COLO668 (cell line): Measurements from ENCODE around the gene LYZL6.
"Not testable (repeated sequence)": the region's sequence is repeated elsewhere in the genome, so short reads cannot be mapped to it uniquely, and the experiment has no call there.

ENCODE experiments used
- DNase-seq: peaks from one replicate; lab custom pipeline; 2025; ENCODE audit not compliant: unreplicated experiment; lab: John Stamatoyannopoulos, UW

Gene LYZL6

GRCh38 chr17:35907691-35908090, 35.8 kb downstream of the LYZL6 start:
- no peak for DNase-seq

- no peak for DNase-seq
These were observed 36.4 kb downstream of the LYZL6 start for GRCh38 chr17:35906926-35907637.

- no peak for DNase-seq
These were observed 37.2 kb downstream of the LYZL6 start for GRCh38 chr17:35906191-35906925.

GRCh38 chr17:35903451-35903850, 40.1 kb downstream of the LYZL6 start:
- no peak for DNase-seq

GRCh38 chr17:35901631-35902175, 41.8 kb downstream of the LYZL6 start:
- no peak for DNase-seq

GRCh38 chr17:35900708-35901480, 42.6 kb downstream of the LYZL6 start:
- no peak for DNase-seq

- no peak for DNase-seq
These were observed 43.2 kb downstream of the LYZL6 start for GRCh38 chr17:35900280-35900679.

GRCh38 chr17:35898283-35899070, 45.0 kb downstream of the LYZL6 start:
- DNase-seq: peak; percentile 6

GRCh38 chr17:35897772-35898171, 45.7 kb downstream of the LYZL6 start:
- not testable (repeated sequence) for DNase-seq

GRCh38 chr17:35895636-35896587, 47.6 kb downstream of the LYZL6 start:
- DNase-seq: no peak

- DNase-seq: no peak
These were observed 49.3 kb downstream of the LYZL6 start for GRCh38 chr17:35894206-35894605.

- no peak for DNase-seq
These were observed 49.8 kb downstream of the LYZL6 start for GRCh38 chr17:35893751-35894150.

- no peak for DNase-seq
These were observed 51.1 kb downstream of the LYZL6 start for GRCh38 chr17:35892091-35893035.

GRCh38 chr17:35891269-35891668, 52.2 kb downstream of the LYZL6 start:
- no peak for DNase-seq

- peak; percentile 52 for DNase-seq
These were observed 52.7 kb downstream of the LYZL6 start for GRCh38 chr17:35890774-35891155.

- DNase-seq: peak; percentile 17
These were observed 53.4 kb downstream of the LYZL6 start for GRCh38 chr17:35889818-35890773.

GRCh38 chr17:35889241-35889640, 54.3 kb downstream of the LYZL6 start:
- DNase-seq: no peak
